AML-193 (cell line): ENCODE measurements around the gene LRIG1.

Experiments used
- DNase-seq, 2 experiments: peaks; one replicate each; lab custom pipeline; 2025; lab: John Stamatoyannopoulos, UW

Gene LRIG1

DNA sequence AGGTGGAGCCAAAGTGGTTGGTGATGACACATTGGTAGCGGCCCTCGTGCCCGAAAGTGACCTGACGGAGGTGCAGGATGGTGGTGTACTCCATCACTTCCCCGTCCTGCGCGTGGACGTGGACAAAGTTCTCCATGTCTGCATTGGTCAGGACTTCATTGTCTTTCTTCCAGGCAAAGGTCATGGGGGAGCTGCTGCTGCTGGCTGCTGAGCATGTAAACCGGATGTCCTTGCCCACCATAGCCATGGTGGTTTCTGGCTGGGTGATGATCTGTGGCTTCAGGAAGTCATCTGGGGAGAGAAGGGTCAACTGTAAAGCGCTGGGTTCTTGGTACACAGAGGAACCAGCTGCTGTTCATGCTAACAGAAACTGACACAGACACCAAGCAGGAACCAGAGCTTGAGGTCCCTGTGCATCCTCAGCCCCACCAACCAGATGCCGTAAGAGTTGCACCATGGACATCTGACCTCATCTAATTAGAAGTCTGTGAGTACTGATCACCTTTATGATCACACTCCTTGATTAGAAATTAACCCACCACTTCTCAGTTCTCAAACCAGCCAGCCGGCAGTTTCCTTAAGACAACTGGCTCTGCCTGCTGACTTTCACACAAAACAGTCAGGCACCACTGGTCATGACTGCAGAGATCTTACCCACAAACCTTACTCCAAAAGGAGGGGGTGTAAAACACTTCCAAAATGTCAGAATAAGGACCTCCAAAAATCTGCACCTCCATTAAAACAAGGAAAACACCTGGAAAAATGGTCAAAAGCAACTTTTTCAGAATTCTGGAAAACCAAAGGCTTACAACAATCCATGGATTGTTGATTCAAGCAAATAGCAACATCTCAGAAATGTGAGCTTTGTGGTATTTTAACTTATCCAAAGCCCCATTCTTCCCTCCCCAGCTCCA lies 114.6 kb downstream of the LRIG1 start:
- DNase-seq: no peak

DNA sequence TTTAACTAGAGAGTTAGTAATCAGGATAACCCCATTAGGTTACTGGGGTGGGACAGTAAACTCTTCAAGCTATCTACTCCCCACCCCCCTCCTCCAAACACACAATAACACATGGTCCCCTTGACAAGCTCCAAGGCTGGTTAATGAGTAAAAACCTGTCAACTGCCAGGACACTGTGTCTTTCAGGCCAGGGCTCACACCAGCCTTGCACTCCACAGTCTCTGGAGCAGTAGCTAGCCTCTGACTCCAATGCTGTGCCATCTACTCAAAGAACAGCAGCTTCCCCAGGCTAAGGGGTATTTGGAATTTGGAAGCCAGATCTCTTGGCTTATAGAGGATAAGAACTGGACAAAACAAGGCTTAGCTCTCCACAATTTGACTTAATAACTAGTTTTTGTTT lies 115.8 kb downstream of the LRIG1 start:
- DNase-seq: no peak

DNA sequence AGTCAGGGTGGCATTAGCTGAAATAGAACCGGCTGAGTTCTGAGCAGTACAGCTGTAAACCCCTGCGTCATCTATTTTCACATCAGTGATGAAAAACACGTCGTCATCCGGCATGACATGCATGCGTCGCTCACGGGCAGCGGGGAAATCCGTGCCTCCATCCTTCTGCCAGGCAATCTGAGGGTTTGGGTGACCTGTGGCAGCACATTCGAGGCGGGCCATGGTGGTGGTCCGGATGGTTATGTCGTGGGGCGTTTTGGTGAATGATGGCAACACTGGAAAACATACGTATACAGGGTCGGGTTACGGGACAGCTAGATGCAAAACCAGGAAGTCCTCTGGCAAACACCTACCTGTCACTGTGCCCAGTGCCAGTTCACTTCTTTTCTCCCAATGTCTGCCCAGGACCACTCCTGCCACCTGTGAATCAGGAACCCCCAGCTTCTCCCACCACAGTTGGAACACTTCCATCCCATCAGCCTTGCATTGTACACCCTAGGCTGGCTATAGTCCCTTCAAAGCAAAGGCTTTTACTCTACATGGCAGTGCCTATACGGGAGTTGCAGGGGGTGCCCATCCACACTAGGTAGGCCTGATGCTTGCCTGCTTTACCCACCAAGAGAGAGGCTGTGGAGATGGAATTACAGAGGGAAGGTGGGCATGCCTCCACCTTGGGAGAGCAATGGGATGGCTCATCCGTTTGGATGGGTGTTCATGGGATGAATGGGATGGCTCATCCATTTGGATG lies 116.7 kb downstream of the LRIG1 start:
- no peak for DNase-seq

DNA sequence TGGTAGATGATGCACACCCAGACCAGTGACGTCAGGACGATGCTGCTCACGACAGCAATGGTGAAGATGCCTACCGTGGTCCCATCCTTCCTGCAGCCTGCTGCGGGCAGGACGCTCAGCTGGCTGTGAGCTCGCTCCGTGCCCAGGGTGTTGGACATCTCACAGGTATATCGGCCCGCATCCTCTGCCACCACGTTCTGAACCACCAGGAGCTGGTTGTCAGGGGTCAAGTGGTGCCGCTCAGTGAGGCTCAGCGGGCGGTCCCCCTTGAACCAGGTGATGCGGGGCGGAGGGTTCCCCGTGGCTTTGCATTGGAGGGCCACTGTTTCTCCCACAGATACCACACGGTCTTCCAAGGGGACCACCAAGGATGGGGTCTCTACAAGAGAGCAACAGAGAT lies 117.8 kb downstream of the LRIG1 start:
- DNase-seq: no peak

DNA sequence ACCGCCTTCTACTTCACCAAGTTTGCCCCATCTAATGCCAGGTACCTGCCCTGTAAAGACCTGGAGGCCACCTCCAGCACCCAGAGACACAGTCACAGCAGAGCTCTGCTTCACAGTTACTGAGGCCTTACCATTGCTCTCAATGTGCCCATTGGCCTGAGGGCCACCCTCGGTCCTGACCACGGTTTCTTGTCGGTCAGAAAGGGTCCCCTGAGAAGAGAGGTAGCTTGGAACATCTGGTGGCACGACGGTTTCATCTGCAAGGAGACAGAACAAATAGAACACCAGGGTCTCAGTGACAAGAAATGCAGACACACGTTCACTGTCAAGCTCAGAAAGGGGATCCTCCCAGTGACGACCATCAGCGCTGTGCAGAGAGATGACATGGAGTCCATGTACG lies 118.7 kb downstream of the LRIG1 start:
- no peak for DNase-seq

DNA sequence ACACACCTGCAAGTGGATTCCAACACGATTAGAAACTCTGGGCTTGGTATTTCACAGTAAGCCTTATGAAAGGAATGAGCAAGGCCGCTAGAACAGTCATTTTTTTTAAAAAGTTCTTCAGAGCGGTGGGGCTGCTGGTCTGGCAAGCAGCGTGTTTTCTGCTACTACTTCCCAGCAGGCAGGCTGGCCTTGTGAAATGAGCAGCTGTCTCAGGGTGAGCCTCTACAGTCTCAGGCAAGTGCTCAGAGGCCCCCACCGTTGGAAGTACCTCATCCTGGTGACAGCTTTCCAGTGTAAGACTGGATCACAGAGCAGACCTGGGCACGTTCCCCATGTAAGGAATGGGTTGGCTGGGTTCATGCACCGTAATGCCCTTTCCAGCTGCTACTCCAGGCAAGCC lies 119.2 kb downstream of the LRIG1 start:
- DNase-seq: no peak

DNA sequence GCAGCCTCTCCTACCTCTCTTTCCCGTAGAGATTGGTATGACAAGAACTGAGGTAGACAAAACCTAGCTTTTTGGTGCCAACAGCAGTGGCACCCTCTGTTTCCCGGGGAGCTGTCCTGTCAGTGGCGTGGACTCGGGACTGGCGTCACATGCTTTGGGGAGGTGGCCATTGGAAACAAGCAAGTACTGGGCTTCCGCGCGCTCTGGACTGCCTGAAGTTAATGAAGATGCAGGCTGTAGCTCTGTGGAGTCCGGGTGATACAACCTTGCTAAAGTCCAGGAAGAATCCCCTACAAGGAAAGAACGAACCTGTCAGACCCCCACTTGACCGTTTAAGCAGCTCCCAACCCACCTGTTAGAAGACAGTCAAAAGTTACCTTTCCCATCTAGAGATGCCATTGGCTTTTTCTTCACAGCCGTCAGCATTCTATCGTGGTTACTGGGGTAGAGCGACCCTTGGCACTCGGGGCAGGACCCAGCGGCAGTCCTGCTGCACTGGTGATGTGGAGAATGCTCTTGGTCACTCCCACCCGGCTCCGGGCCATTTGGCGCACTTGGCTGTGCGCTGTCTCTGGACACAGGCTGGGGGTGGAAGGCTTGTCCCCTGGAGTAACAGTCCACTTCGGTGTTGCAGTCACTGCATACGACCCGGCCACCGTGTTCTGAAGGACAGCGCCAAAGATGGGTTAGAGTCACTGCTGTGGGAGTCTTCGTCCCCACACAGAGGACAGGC lies 120.5 kb downstream of the LRIG1 start:
- DNase-seq: no peak

DNA sequence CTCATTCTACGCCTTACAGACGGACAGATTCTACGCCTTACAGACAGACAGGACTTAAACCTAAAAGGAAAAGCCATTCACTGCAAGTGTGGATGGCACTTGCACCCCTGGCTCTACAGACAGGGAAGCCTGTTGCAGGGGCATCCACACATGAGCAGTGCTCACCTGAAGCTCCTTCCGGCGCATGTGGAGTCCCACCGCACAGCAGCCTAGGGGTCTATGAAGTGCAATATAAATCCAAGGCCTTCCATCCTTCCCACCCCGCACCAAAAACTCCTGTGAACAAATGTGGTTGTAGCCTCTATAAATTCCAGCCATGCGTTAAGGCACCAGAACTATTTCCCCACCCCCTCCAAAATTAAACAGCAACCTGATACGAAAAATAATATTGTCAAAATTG lies 121.3 kb downstream of the LRIG1 start:
- DNase-seq: no peak

DNA sequence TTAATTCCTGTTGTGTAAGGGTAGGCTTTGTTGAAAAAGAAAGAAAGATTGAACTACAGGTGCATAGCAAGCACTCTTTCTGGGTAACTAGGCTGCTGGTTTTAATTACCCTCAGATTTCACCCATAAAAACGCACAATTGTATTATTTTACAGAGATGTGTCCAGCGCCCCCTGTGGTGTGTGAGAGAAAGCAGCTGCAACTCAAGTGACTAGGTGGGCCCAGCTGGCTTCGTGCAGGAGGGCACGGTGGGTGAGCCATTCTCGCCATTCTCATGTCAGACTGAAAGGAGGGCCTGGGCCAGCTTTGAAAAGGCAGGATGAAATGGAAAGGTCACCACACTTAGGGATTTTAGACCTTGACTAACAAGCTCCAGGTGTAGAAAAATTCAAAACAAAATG lies 122.6 kb downstream of the LRIG1 start:
- DNase-seq: no peak

DNA sequence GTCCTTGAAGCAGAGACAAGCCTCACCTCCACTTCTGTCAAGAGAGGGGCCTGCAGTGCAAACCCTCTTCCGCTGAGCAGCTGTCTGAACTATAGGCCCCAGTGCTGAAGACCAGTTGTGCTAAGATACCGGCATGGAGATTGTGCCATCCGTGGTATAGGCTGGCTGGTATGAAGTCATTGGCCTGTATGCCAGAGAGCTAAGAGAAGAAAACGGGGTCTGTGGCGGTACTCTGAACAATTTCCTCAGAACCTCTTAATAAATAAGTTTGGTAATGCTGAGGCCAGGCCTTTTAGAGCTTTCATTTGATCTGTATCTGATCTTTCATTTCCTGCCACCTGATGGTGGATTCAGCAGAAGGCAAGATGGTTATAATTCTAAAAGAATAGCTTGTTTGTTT lies 123.0 kb downstream of the LRIG1 start:
- DNase-seq: no peak

DNA sequence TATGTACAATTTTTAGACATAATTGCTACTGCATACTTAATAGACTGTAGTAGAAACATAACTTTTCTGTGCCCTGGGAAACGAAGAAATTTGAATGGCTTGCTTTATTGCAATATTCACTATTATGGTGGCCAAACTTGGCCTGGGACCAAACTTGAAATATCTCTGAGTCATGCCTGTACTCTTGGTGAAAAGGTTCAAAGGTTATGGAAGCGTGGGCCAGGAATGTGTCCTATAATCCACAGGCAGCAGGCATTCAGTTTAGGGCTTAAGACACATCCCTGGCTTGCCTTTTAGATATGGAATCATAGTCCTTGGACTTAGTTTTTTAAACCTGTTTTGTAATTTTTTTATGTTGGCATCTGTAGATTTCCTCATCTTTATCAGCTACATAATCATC lies 124.3 kb downstream of the LRIG1 start:
- no peak for DNase-seq

DNA sequence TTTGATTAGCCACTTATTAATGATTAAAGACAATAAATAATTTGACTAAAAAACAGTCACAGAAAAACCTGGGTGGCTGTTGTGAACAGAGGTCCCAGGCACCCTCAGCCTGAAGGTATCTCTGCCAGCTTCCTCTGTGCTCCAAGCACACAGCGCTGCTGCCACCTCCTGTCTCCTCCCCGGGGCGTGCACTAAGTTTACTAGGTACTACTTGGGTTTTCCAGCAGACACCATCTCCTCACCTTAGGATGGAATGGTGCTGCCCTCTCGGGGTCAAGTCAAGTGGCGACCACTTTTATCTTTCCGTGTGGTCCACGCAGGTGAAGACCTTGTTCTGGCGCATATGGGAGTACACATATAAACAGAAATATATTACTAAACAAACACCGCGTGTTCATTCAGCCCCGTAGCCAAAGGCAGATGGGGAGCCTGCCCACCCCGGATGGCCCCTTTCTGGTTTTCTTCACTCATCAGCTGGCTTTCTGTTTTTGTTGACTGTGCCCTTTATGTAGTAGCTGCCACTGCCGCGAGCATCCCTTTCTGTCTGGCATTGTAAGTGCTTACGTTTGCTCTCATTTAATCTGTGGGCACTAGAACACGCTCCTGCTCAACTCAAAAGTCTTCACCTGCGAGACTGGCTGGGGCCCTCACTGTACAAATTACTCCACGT lies 128.0 kb downstream of the LRIG1 start:
- DNase-seq: no peak

DNA sequence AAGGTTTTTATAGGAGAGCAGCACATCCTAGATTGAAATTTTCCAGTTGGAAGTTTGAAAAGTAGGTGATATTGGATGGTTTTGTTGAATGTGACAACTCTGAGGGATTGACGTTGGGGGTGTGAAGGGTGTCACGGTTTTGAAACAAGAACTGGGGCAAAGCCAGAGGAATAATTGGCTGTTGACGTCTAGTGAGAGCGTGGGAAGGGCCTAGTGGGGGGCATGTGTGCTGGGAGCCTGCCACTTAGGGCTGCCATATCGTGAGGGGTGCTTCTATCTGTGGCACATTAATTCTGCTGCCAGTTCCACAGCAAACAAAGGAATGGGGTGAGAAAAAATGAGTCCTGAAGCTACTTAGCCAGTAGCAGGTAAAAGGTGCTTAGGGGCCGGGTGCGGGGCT lies 129.4 kb downstream of the LRIG1 start:
- no peak for DNase-seq

DNA sequence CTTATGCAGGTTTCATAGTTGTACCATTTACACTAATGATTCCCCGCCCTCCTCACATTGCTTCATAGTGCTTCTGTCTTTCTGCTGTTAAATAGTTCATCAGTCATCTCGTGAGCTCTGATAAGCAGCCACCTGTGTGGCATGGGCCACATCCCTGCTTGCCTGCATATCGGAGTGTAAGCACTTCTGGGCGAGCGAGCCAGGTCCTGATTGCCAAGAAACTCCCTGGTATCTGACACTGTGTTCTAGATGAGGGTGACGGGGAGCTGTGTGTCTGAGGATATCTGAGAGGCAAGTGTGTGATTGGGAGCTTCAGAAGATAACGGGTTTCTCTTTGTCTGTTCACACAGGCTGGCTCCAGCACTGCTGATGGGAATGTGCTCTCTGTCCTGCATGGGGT lies 130.6 kb downstream of the LRIG1 start:
- no peak for DNase-seq

DNA sequence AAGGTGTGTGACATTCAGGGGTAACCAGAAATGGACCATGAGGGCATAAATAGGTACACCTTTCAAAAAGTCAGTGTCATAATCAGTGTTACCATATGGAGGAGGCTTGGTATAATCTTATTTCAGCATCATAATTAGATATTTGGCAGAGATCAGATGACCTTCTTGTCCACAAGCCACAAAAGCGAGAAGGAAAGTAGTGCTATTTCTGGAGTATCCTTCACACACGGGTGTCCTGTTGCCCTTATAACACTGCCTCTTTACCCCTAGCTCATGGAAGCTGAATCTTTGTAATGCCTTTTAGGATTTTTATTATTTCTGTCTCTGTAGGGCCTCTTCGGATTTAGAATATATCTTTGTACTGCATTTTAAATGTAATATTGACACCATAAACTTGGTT lies 132.8 kb downstream of the LRIG1 start:
- DNase-seq: no peak

DNA sequence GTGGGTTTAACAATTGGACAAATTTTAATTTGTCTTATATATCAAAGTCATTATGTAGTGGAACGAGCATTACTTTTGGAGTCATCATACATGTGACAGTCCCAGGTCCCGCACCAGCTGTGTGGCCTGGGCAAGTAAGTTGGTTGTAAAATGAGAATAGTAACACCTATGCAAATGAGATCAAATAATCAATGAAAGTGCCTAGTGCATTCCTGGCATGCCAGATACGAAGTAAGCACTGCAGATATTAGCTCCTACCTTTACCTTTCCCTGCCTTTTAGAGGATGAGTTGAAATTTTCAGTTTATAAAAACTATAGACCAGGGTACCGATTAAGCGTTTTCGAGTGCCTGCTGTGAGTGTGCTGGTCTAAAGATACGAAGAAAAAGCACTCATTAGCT lies 134.1 kb downstream of the LRIG1 start:
- no peak for DNase-seq

DNA sequence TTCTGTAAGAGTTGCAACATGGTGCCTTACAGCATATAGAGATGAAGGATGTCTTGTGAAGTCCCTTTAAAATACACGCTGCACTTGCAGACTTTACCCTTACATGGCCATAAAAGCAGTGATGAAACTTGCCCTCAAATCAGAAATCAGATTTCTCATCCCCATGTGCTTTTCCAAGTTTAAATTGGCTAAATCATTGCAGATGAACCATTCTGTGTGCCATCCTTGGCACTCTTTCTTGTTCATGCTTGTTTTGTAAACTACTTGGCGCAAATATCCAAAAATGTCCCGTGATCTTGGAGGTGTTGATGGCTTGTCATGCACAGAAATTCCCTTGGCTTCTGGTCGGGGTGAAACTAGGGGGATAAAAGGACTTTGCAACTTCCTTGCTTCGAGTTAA lies 135.7 kb downstream of the LRIG1 start:
- no peak for DNase-seq

DNA sequence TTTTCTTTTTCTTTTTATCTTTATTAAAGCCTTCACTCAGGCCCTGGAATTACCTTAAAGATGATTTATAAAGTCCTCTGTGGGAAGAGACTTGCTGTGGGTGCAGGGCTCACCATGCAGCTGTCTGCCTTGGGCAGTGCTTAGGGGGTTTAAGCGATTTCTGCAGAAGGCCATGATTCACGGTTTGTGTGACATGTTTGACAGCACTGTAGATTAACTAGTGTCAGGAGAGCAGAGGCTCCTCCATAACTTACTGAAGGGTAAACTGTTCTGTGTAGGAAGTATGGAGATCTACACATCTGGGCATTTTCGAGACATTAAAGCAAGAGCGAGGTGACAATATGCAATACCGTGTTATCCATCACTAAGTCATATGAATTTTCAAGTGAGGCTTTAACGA lies 137.7 kb downstream of the LRIG1 start:
- DNase-seq: no peak

DNA sequence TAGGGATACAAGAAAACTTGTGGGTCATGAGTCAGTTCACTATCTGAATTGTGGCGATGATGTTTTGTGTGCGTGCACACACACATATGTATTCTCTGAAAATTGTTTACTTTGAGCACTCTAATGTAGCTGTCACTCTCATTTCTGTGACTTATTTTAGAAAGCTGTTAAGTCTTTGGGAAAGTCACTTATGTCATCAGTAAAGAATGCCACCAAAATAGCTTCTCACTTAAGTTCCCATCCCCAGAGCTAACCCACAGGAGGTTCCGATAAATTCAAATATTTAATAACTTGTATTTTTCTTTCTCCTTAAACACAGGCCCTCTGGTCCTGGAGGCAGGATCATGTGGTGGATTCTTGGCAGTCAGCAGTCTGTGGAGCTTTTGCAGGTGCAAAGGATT lies 138.3 kb downstream of the LRIG1 start:
- no peak for DNase-seq

DNA sequence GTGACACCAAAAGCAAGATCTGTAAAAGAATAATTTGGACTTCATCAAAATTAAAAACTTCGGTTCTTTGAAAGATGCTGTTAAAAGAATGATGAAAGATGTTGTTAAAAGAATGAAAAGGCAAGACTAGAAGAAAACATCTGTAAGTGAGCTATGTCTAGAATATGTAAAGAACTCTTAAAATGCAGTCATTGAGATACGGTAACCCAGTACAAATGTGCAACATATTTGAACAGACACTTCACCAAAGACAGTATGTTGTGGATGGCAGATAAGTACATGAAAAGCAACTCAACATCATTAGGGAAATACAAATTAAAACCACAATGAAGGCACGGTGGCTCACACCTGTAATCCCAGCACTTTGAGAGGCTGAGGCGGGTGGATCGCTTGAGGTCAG lies 139.5 kb downstream of the LRIG1 start:
- no peak for DNase-seq

DNA sequence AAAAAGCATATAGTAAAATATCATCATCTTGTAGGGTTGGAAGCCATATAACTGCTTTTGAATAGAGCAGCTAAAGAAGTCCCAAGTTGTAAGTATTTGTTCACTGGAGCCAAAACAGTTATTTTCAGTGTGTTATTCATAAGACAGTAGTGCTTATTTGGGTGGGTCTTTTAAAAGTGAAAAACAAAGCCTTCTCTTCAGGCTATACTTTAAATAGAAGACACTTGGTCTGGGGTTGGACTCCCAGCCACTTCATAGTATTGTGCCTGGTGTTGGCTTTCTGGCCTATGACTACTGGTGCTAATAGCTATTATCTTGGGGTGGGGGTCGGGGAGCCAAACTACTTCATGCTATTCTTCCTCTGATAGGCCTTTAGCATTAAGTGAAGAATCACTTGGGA lies 144.8 kb downstream of the LRIG1 start:
- no peak for DNase-seq

DNA sequence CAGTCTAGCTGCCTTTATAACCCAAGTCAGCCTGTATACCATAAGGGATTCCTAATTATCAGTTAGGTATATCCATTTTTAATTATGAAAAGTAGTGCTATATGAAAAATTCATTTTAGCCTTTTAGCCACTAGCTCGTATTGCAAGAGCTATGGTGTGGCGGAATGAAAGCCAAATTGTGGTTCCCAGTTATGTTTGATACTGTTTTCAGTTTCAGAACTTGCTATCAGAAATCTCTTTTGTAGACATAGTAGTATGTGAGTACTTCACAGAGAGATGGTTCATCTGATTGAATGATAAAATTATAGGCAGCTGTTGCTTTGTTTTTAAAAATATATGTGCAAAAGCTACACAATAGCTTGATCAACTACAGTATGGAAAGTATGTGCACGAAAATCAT lies 145.4 kb downstream of the LRIG1 start:
- no peak for DNase-seq
